ENCODE measurements around the gene C7.
"Not testable (repeated sequence)": the region's sequence is repeated elsewhere in the genome, so short reads cannot be mapped to it uniquely, and the experiment has no call there.

The C7 gene

GRCh38 chr5:40909264-40909663, at the start of gene C7:
Gene C7, plus strand, starts transcription at chr5:40909497. Its CDS starts 114 bp downstream, at chr5:40909611.
- no peak for DNase-seq (ENCODE audit: low read depth)

- no peak for DNase-seq (ENCODE audit: low read depth)
Measured at GRCh38 chr5:40860711-40861110, 48.6 kb upstream of the C7 start.

GRCh38 chr5:40865004-40865403, 44.3 kb upstream of the C7 start:
- DNase-seq (ENCODE audit: low read depth) = not testable (repeated sequence)

- DNase-seq (ENCODE audit: low read depth) = no peak
Measured at GRCh38 chr5:40866844-40867243, 42.5 kb upstream of the C7 start.

GRCh38 chr5:40869384-40869783, 39.9 kb upstream of the C7 start:
- no peak for DNase-seq (ENCODE audit: low read depth)

- DNase-seq (ENCODE audit: low read depth) = peak; percentile 6
Measured at GRCh38 chr5:40871177-40871576, 38.1 kb upstream of the C7 start.

- not testable (repeated sequence) for DNase-seq (ENCODE audit: low read depth)
Measured at GRCh38 chr5:40872253-40872652, 37.0 kb upstream of the C7 start.

- no peak for DNase-seq (ENCODE audit: low read depth)
Measured at GRCh38 chr5:40873286-40873880, 35.9 kb upstream of the C7 start.

GRCh38 chr5:40875958-40876357, 33.3 kb upstream of the C7 start:
- no peak for DNase-seq (ENCODE audit: low read depth)

GRCh38 chr5:40877371-40877988, 31.8 kb upstream of the C7 start:
- peak; percentile 15 for DNase-seq (ENCODE audit: low read depth)

- DNase-seq (ENCODE audit: low read depth) = peak; percentile 18
Measured at GRCh38 chr5:40879163-40879942, 29.9 kb upstream of the C7 start.

- no peak for DNase-seq (ENCODE audit: low read depth)
Measured at GRCh38 chr5:40882291-40882690, 27.0 kb upstream of the C7 start.

- DNase-seq (ENCODE audit: low read depth) = not testable (repeated sequence)
Measured at GRCh38 chr5:40883051-40883450, 26.2 kb upstream of the C7 start.

- not testable (repeated sequence) for DNase-seq (ENCODE audit: low read depth)
Measured at GRCh38 chr5:40895440-40896425, 13.6 kb upstream of the C7 start.

- peak; percentile 52 for DNase-seq (ENCODE audit: low read depth)
Measured at GRCh38 chr5:40904205-40904993, 4.9 kb upstream of the C7 start.

- DNase-seq (ENCODE audit: low read depth) = no peak
Measured at GRCh38 chr5:40904994-40905306, 4.3 kb upstream of the C7 start.

- no peak for DNase-seq (ENCODE audit: low read depth)
Measured at GRCh38 chr5:40906351-40906751, 2.9 kb upstream of the C7 start.

- DNase-seq (ENCODE audit: low read depth) = no peak
Measured at GRCh38 chr5:40909723-40910122, 426 bp downstream of the C7 start.

- no peak for DNase-seq (ENCODE audit: low read depth)
Measured at GRCh38 chr5:40911266-40911665, 2.0 kb downstream of the C7 start.

GRCh38 chr5:40914835-40915234, 5.5 kb downstream of the C7 start:
- peak; percentile 26 for DNase-seq (ENCODE audit: low read depth)

- DNase-seq (ENCODE audit: low read depth) = no peak
Measured at GRCh38 chr5:40915341-40915926, 6.1 kb downstream of the C7 start.

Data from amniotic epithelial cell (primary cell).